Gastroesophageal sphincter (tissue), 3 donors: ENCODE results near the gene RPL18.
"Not testable (repeated sequence)": the region's sequence is repeated elsewhere in the genome, so short reads cannot be mapped to it uniquely, and the experiment has no call there.

Experiments
- EP300 ChIP-seq: sonication (generic); formaldehyde crosslinking; IDR thresholded peaks from one replicate; pipeline ENCODE4 v1.6.1; 2017; ENCODE audit warnings: antibody characterized with exemption, mild to moderate bottlenecking
- POLR2A ChIP-seq, 2 donors: fragments of 450-650 bp; IDR thresholded peaks; one replicate each; pipeline ENCODE4 v1.6.1; 2017; ENCODE audit warnings: antibody characterized with exemption in 2 of 2, mild to moderate bottlenecking in 2 of 2, moderate library complexity in 1 of 2
- POLR2AphosphoS5 ChIP-seq: sonication (generic); formaldehyde crosslinking; IDR thresholded peaks from one replicate; pipeline ENCODE4 v1.6.1; 2017; ENCODE audit warnings: antibody characterized with exemption
- TF ChIP-seq, protein P1 (sequence below), 4 experiments: fragments of 200-600 bp in 2 of 4; fragments of 450-650 bp in 2 of 4; sonication (generic) in 1 of 4; IDR thresholded peaks; one replicate each; pipeline ENCODE4 v1.5.1; 2017 to 2019; ENCODE audit warnings: antibody characterized with exemption in 4 of 4, mild to moderate bottlenecking in 2 of 4, moderate library complexity in 2 of 4

DNA sequence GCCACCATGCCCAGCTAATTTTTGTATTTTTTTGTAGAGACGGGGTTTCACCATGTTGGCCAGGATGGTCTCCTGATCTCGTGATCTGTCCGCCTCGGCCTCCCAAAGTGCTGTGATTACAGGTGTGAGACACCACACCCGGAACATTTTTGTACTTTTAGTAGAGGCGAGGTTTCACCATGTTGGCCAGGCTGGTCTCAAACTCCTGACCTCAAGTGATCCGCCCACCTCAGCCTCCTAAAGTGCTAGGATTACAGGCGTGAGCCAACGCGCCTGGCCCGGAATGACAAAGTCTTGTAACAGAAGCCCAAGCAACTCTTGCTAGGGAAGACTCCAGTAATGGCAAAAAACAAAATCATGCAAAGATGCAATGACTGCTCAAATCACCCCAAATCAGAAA, 13.3 kb upstream of the RPL18 start:
- TF ChIP-seq, protein P1, sequence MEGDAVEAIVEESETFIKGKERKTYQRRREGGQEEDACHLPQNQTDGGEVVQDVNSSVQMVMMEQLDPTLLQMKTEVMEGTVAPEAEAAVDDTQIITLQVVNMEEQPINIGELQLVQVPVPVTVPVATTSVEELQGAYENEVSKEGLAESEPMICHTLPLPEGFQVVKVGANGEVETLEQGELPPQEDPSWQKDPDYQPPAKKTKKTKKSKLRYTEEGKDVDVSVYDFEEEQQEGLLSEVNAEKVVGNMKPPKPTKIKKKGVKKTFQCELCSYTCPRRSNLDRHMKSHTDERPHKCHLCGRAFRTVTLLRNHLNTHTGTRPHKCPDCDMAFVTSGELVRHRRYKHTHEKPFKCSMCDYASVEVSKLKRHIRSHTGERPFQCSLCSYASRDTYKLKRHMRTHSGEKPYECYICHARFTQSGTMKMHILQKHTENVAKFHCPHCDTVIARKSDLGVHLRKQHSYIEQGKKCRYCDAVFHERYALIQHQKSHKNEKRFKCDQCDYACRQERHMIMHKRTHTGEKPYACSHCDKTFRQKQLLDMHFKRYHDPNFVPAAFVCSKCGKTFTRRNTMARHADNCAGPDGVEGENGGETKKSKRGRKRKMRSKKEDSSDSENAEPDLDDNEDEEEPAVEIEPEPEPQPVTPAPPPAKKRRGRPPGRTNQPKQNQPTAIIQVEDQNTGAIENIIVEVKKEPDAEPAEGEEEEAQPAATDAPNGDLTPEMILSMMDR (IDR thresholded peaks at IDR 0.05), result not testable (repeated sequence)
- not testable (repeated sequence) for TF ChIP-seq EP300; POLR2AphosphoS5; POLR2A (IDR thresholded peaks at IDR 0.05)
